Hepatocyte (in vitro differentiated cells): ENCODE results near the gene CEP83. TPM values are rescaled to one million over a fixed set of nuclear protein-coding genes. Genes with fewer than 3 reads are reported as not detected.

Experiments used
- DNase-seq: peaks from one replicate; pipeline ENCODE4 v3.0.0-alpha.2; 2016; ENCODE audit warnings: low spot score
- H2AFZ ChIP-seq: fragments of 200-600 bp; sonication (generic); 2 replicates; pipeline ENCODE4 v1.6.0; 2016; ENCODE audit warnings: antibody characterized with exemption, mild to moderate bottlenecking
- H3K27ac ChIP-seq: fragments of 200-600 bp; sonication (generic); 2 replicates; pipeline ENCODE4 v1.5.1; 2016; ENCODE audit warnings: mild to moderate bottlenecking
- H3K27me3 ChIP-seq: fragments of 200-600 bp; sonication (generic); 2 replicates; pipeline ENCODE4 v1.6.1; 2016
- H3K36me3 ChIP-seq: fragments of 200-600 bp; sonication (generic); replicated peaks from 2 replicates; pipeline ENCODE4 v1.5.1; 2016; ENCODE audit warnings: low read depth; ENCODE audit not compliant: insufficient read depth
- H3K4me1 ChIP-seq: fragments of 200-600 bp; sonication (generic); 2 replicates; pipeline ENCODE4 v1.5.1; 2016; ENCODE audit warnings: mild to moderate bottlenecking, moderate library complexity; ENCODE audit not compliant: insufficient read depth
- H3K4me2 ChIP-seq: fragments of 200-600 bp; sonication (generic); 2 replicates; pipeline ENCODE4 v1.6.0; 2016
- H3K4me3 ChIP-seq: fragments of 200-600 bp; sonication (generic); 2 replicates; pipeline ENCODE4 v1.5.1; 2016; ENCODE audit warnings: mild to moderate bottlenecking
- H3K79me2 ChIP-seq: fragments of 200-600 bp; sonication (generic); 2 replicates; pipeline ENCODE4 v1.6.0; 2017; ENCODE audit warnings: mild to moderate bottlenecking
- H3K9me2 ChIP-seq: fragments of 200-600 bp; sonication (generic); replicated peaks from 2 replicates; pipeline ENCODE4 v1.6.0; 2017; ENCODE audit warnings: mild to moderate bottlenecking; ENCODE audit not compliant: insufficient read depth
- H3K9me3 ChIP-seq: fragments of 200-600 bp; sonication (generic); 2 replicates; pipeline ENCODE4 v1.5.1; 2016; ENCODE audit warnings: low read depth, mild to moderate bottlenecking
- H4K20me1 ChIP-seq: fragments of 200-600 bp; sonication (generic); 2 replicates; pipeline ENCODE4 v1.6.0; 2016; ENCODE audit warnings: mild to moderate bottlenecking; ENCODE audit not compliant: insufficient read depth, poor library complexity, severe bottlenecking
- CTCF ChIP-seq: fragments of 200-600 bp; sonication (generic); IDR thresholded peaks from 2 replicates; pipeline ENCODE4 v1.5.1; 2016; ENCODE audit warnings: antibody characterized with exemption, mild to moderate bottlenecking; ENCODE audit not compliant: poor library complexity
- EZH2 ChIP-seq: fragments of 200-600 bp; sonication (generic); IDR thresholded peaks from 2 replicates; pipeline ENCODE4 v1.6.1; 2016; ENCODE audit warnings: antibody characterized with exemption, mild to moderate bottlenecking, borderline replicate concordance
- EZH2phosphoT487 ChIP-seq: fragments of 200-600 bp; sonication (generic); IDR thresholded peaks from one replicate; pipeline ENCODE4 v1.6.1; 2018; ENCODE audit warnings: antibody characterized with exemption, mild to moderate bottlenecking, low read depth, moderate library complexity; ENCODE audit not compliant: unreplicated experiment, severe bottlenecking
- WGBS: methylation state at CpG from one replicate; pipeline ENCODE4 v1.1.6; 2016; ENCODE audit warnings: low lambda C conversion rate; ENCODE audit errors: missing lambda C conversion rate; 5-methylcytosine and 5-hydroxymethylcytosine counted together
- polyA plus RNA-seq: library from polyadenylated mRNA; unstranded; fragments of >200 nt; fragmentation: Nextera tagmentation; extraction: Ambion mirVana; gene quantifications from 2 replicates; pipeline ENCODE4 v1.2.1, GENCODE V29; 2016
- total RNA-seq: library from RNA; depleted of rRNA; stranded (reverse); fragments of >200 nt; gene quantifications from 2 replicates; pipeline ENCODE4 v1.2.3, GENCODE V29; 2014

Gene CEP83
- total and polyA plus RNA-seq, 2 experiments from 2014 or later: 3.7 to 20.1 TPM

- TF ChIP-seq EZH2: no peak
- no peak for TF ChIP-seq CTCF
- no peak for TF ChIP-seq EZH2phosphoT487
These were observed 38.4 kb upstream of the CEP83 start for GRCh38 chr12:94498073-94498472.

GRCh38 chr12:94495445-94496115 lies 35.9 kb upstream of the CEP83 start:
- Histone ChIP-seq H3K9me2 (no peaks in the 10 kb centered on the region), H3K4me1 (no peaks in the 10 kb centered on the region), H3K79me2 (no peaks in the 10 kb centered on the region), H3K9me3 (no peaks in the 10 kb centered on the region), H4K20me1 (no peaks in the 10 kb centered on the region), H3K4me3 (no peak overlapping the region), H3K36me3 (no peaks in the 10 kb centered on the region), H3K27me3 (no peaks in the 10 kb centered on the region), H3K4me2 (no peak overlapping the region), H2AFZ (no peak overlapping the region), H3K27ac (no peak overlapping the region)
- TF ChIP-seq EZH2 (no peak), CTCF (no peak), EZH2phosphoT487 (no peak)
- 89% methylated on average over 4 of the region's 4 CpGs for WGBS
- DNase-seq: no peak

More at GRCh38 chr12:94498073-94498472, 38.4 kb upstream of the CEP83 start:
- no peaks in the 10 kb centered on the region for H3K36me3 ChIP-seq
- no peak overlapping the region for H3K27ac ChIP-seq
- H3K4me1 ChIP-seq: no peaks in the 10 kb centered on the region
- no peaks in the 10 kb centered on the region for H3K79me2 ChIP-seq
- no peaks in the 10 kb centered on the region for H4K20me1 ChIP-seq
- no peak overlapping the region for H3K4me2 ChIP-seq
- no peaks in the 10 kb centered on the region for H3K9me3 ChIP-seq
- no peak overlapping the region for H2AFZ ChIP-seq
- no peaks in the 10 kb centered on the region for H3K27me3 ChIP-seq
- H3K4me3 ChIP-seq: no peak overlapping the region
- WGBS: 79% methylated on average over 8 of the region's 8 CpGs
- H3K9me2 ChIP-seq: no peaks in the 10 kb centered on the region
- peak; percentile 10 for DNase-seq

- no peak for TF ChIP-seq CTCF
- no peak for TF ChIP-seq EZH2phosphoT487
- TF ChIP-seq EZH2: no peak
- Histone ChIP-seq H3K4me1 (no peaks in the 10 kb centered on the region), H3K4me3 (no peak overlapping the region), H3K9me2 (no peaks in the 10 kb centered on the region), H3K36me3 (no peaks in the 10 kb centered on the region), H3K9me3 (no peaks in the 10 kb centered on the region), H2AFZ (no peak overlapping the region), H3K4me2 (no peak overlapping the region), H3K79me2 (no peaks in the 10 kb centered on the region), H4K20me1 (no peaks in the 10 kb centered on the region), H3K27me3 (no peaks in the 10 kb centered on the region), H3K27ac (no peak overlapping the region)
- DNase-seq: no peak
- WGBS: 91% methylated on average over 2 of the region's 2 CpGs
These were observed 31.8 kb upstream of the CEP83 start for GRCh38 chr12:94491489-94491888.
